ENCODE measurements around the gene ZNF655. TPM values are rescaled to one million over a fixed set of nuclear protein-coding genes. Genes with fewer than 3 reads are reported as not detected.

ZNF655 gene
- total RNA-seq, 1 donor from 2014 or later, result 59.7 TPM

DNA sequence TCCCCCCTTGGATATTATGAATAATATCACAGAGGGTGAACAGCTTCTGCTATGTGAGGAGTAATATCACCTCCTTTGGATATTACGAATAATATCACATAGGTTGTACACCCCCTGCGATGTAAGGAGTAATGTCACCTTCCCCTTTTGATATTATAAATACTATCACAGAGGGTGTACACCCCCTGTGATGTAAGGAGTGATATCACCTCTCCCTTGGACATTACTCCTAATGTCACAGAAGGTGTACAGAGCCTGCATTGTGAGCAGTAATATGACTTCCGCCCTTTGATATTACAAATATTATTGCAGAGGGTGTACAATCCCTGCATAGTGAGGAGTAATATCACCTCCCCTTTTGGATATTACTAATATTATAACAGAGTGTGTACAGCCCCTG, 30.4 kb downstream of the ZNF655 start:
- H3K9ac ChIP-seq (ENCODE audit: low read length), result no peak overlapping the region
- FAIRE-seq, result no peak

GRCh38 chr7:99594948-99595745, 36.7 kb downstream of the ZNF655 start:
- no peaks in the 10 kb centered on the region for H3K9me3 Mint-ChIP-seq (ENCODE audit: unreplicated experiment)
- Histone ChIP-seq H3K79me2 (ENCODE audit: insufficient read depth, low read length) (no peaks in the 10 kb centered on the region), H3K9ac (ENCODE audit: low read length) (no peak overlapping the region), H3K9me3 (ENCODE audit: insufficient read depth, low read depth, low read length) (no peaks in the 10 kb centered on the region), H3K4me1 (ENCODE audit: insufficient read depth, low read length) (no peaks in the 10 kb centered on the region), H3K4me2 (ENCODE audit: low read length) (no peak overlapping the region), H2AFZ (ENCODE audit: low read depth, low read length) (no peak overlapping the region), H3K4me3 (ENCODE audit: insufficient read depth, low read depth, low read length) (no peak overlapping the region), H3K27ac (ENCODE audit: low read depth, low read length) (no peak overlapping the region), H3K27me3 (ENCODE audit: insufficient read depth, low read length) (no peaks in the 10 kb centered on the region), H3K36me3 (ENCODE audit: insufficient read depth, low read length) (no peaks in the 10 kb centered on the region), H4K20me1 (ENCODE audit: insufficient read depth, low read length) (no peaks in the 10 kb centered on the region)
- H3K36me3 Mint-ChIP-seq (ENCODE audit: low read depth, unreplicated experiment), result no peaks in the 10 kb centered on the region
- no peak overlapping the region for H3K27ac Mint-ChIP-seq (ENCODE audit: unreplicated experiment)
- TF ChIP-seq EZH2 (IDR thresholded peaks at IDR 0.05; ENCODE audit: insufficient read depth, low read length) (no peak), CTCF (IDR thresholded peaks at IDR 0.05; ENCODE audit: insufficient read depth, low read depth, low read length) (no peak)
- H3K27me3 Mint-ChIP-seq (ENCODE audit: low read depth, unreplicated experiment), result peaks cover 4% of the 10 kb centered on the region
- H3K4me3 Mint-ChIP-seq (ENCODE audit: unreplicated experiment), result no peak overlapping the region
- FAIRE-seq, result no peak
- no peak for DNase-seq (ENCODE audit: low read depth)
- no peaks in the 10 kb centered on the region for H3K4me1 Mint-ChIP-seq (ENCODE audit: low read depth, unreplicated experiment)

More for the DNA sequence above, 30.4 kb downstream of the ZNF655 start:
- H3K27me3 ChIP-seq (ENCODE audit: insufficient read depth, low read length), result no peaks in the 10 kb centered on the region
- H3K4me1 ChIP-seq (ENCODE audit: insufficient read depth, low read length), result no peaks in the 10 kb centered on the region
- no peaks in the 10 kb centered on the region for H3K9me3 Mint-ChIP-seq (ENCODE audit: unreplicated experiment)
- peaks cover 14% of the 10 kb centered on the region for H3K27me3 Mint-ChIP-seq (ENCODE audit: low read depth, unreplicated experiment)
- no peaks in the 10 kb centered on the region for H3K9me3 ChIP-seq (ENCODE audit: insufficient read depth, low read depth, low read length)
- H3K27ac Mint-ChIP-seq (ENCODE audit: unreplicated experiment), result no peak overlapping the region
- no peaks in the 10 kb centered on the region for H3K79me2 ChIP-seq (ENCODE audit: insufficient read depth, low read length)
- TF ChIP-seq EZH2 (IDR thresholded peaks at IDR 0.05; ENCODE audit: insufficient read depth, low read length), result no peak
- no peak for TF ChIP-seq CTCF (IDR thresholded peaks at IDR 0.05; ENCODE audit: insufficient read depth, low read depth, low read length)
- H3K4me3 ChIP-seq (ENCODE audit: insufficient read depth, low read depth, low read length), result no peak overlapping the region
- no peaks in the 10 kb centered on the region for H3K36me3 ChIP-seq (ENCODE audit: insufficient read depth, low read length)
- H3K4me3 Mint-ChIP-seq (ENCODE audit: unreplicated experiment), result no peak overlapping the region
- H3K4me1 Mint-ChIP-seq (ENCODE audit: low read depth, unreplicated experiment), result no peaks in the 10 kb centered on the region
- no peak overlapping the region for H3K4me2 ChIP-seq (ENCODE audit: low read length)
- no peak overlapping the region for H3K27ac ChIP-seq (ENCODE audit: low read depth, low read length)
- H3K36me3 Mint-ChIP-seq (ENCODE audit: low read depth, unreplicated experiment), result no peaks in the 10 kb centered on the region
- no peak for DNase-seq (ENCODE audit: low read depth)
- H4K20me1 ChIP-seq (ENCODE audit: insufficient read depth, low read length), result no peaks in the 10 kb centered on the region
- no peak overlapping the region for H2AFZ ChIP-seq (ENCODE audit: low read depth, low read length)

DNA sequence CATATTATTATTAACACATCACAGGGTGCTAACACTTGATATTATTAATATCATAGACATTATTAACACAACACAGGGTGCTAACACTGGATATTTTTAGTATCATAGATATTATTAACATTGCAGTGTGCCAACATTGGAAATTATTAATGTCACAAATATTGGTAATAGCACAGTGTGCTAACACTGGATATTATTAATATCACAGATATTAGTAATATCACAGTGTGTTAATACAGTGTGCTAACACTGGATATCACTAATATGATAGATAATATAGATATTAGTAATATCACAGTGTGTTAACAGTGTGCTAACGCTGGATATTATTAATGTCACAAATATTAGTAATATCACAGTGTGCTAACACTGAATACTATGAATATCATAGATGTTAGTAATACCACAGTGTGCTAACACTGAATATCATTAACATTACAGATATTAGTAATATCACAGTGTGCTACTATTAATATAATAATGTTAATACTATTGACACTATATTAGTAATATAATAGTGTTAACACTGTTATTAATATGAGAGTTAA, 38.0 kb downstream of the ZNF655 start:
- no peak overlapping the region for H3K4me3 Mint-ChIP-seq (ENCODE audit: unreplicated experiment)
- H3K27ac ChIP-seq (ENCODE audit: low read depth, low read length), result no peak overlapping the region
- no peaks in the 10 kb centered on the region for H3K36me3 Mint-ChIP-seq (ENCODE audit: low read depth, unreplicated experiment)
- no peak overlapping the region for H3K4me3 ChIP-seq (ENCODE audit: insufficient read depth, low read depth, low read length)
- no peak for FAIRE-seq
- no peaks in the 10 kb centered on the region for H3K9me3 Mint-ChIP-seq (ENCODE audit: unreplicated experiment)
- H3K4me1 Mint-ChIP-seq (ENCODE audit: low read depth, unreplicated experiment), result no peaks in the 10 kb centered on the region
- no peaks in the 10 kb centered on the region for H3K79me2 ChIP-seq (ENCODE audit: insufficient read depth, low read length)
- no peak overlapping the region for H3K4me2 ChIP-seq (ENCODE audit: low read length)
- DNase-seq (ENCODE audit: low read depth), result no peak
- no peaks in the 10 kb centered on the region for H3K36me3 ChIP-seq (ENCODE audit: insufficient read depth, low read length)
- no peaks in the 10 kb centered on the region for H3K9me3 ChIP-seq (ENCODE audit: insufficient read depth, low read depth, low read length)
- H2AFZ ChIP-seq (ENCODE audit: low read depth, low read length), result no peak overlapping the region
- no peak overlapping the region for H3K27ac Mint-ChIP-seq (ENCODE audit: unreplicated experiment)
- no peak overlapping the region for H3K9ac ChIP-seq (ENCODE audit: low read length)
- peaks cover 15% of the 10 kb centered on the region for H3K27me3 Mint-ChIP-seq (ENCODE audit: low read depth, unreplicated experiment)
- H4K20me1 ChIP-seq (ENCODE audit: insufficient read depth, low read length), result no peaks in the 10 kb centered on the region
- H3K4me1 ChIP-seq (ENCODE audit: insufficient read depth, low read length), result no peaks in the 10 kb centered on the region
- TF ChIP-seq CTCF (IDR thresholded peaks at IDR 0.05; ENCODE audit: insufficient read depth, low read depth, low read length) (no peak), EZH2 (IDR thresholded peaks at IDR 0.05; ENCODE audit: insufficient read depth, low read length) (no peak)
- no peaks in the 10 kb centered on the region for H3K27me3 ChIP-seq (ENCODE audit: insufficient read depth, low read length)
